HepG2 (cell line): Measurements from ENCODE around the gene MGAT4D. TPM values are rescaled to one million over a fixed set of nuclear protein-coding genes. Genes with fewer than 3 reads are reported as not detected.

Source experiments
- AGO2 ChIP-seq: fragments of 200-400 bp; formaldehyde crosslinking; optimal IDR thresholded peaks from 2 replicates; pipeline ENCODE3; 2017; ENCODE audit warnings: mild to moderate bottlenecking, low read depth, low read length, moderate library complexity
- CREB1 ChIP-seq, 2 experiments: fragments of 450-650 bp in 1 of 2; IDR thresholded peaks; 2 replicates each; pipeline ENCODE4 v1.6.1; 2016 to 2017; ENCODE audit warnings: control low read depth in 1 of 2, mild to moderate bottlenecking in 1 of 2, missing compliant biosample characterization in 1 of 2, missing genetic modification characterization in 1 of 2
- DMAP1 ChIP-seq: IDR thresholded peaks from 2 replicates; pipeline ENCODE4 v1.6.1; 2016
- GATAD1 ChIP-seq: IDR thresholded peaks from 2 replicates; pipeline ENCODE4 v1.6.1; 2016; ENCODE audit warnings: missing genetic modification reagents, missing compliant biosample characterization
- HNF4A ChIP-seq: sonication (generic); formaldehyde crosslinking; IDR thresholded peaks from 2 replicates; pipeline ENCODE4 v1.4.0; 2020; ENCODE audit warnings: missing genetic modification reagents
- NFYB ChIP-seq: sonication (generic); formaldehyde crosslinking; IDR thresholded peaks from 2 replicates; pipeline ENCODE4 v1.4.0; 2020; ENCODE audit warnings: missing genetic modification reagents
- NR2F6 ChIP-seq, 2 experiments: IDR thresholded peaks; 2 replicates each; pipeline ENCODE4 v1.6.1; 2016; ENCODE audit warnings: antibody characterized with exemption in 1 of 2, mild to moderate bottlenecking in 1 of 2
- PRDM10 ChIP-seq: sonication (generic); formaldehyde crosslinking; IDR thresholded peaks from 2 replicates; pipeline ENCODE4 v1.4.0; 2020; ENCODE audit warnings: low read depth, missing genetic modification reagents
- TFDP1 ChIP-seq: IDR thresholded peaks from 2 replicates; pipeline ENCODE4 v1.6.1; 2016; ENCODE audit warnings: missing compliant biosample characterization, missing genetic modification reagents, borderline replicate concordance
- ZBTB8A ChIP-seq: sonication (generic); formaldehyde crosslinking; IDR thresholded peaks from 2 replicates; pipeline ENCODE4 v1.4.0; 2020; ENCODE audit warnings: mild to moderate bottlenecking, low read depth, missing genetic modification reagents, borderline replicate concordance
- ZGPAT ChIP-seq: IDR thresholded peaks from 2 replicates; pipeline ENCODE4 v1.6.1; 2016; ENCODE audit warnings: mild to moderate bottlenecking
- ZNF639 ChIP-seq: conservative IDR thresholded peaks from 2 replicates; pipeline ENCODE4 v1.6.1; 2018; ENCODE audit warnings: missing genetic modification reagents
- ZSCAN25 ChIP-seq: sonication (generic); formaldehyde crosslinking; IDR thresholded peaks from 2 replicates; pipeline ENCODE4 v1.8.0; 2022; ENCODE audit warnings: mild to moderate bottlenecking, missing genetic modification reagents
- polyA plus RNA-seq, 8 experiments: library from polyadenylated mRNA; depleted of rRNA in 3 of 8; stranded (reverse) in 7 of 8; unstranded in 1 of 8; fragments of >200 nt; fragmentation: Illumina TruSeq in 4 of 8; extraction: Trizol in 4 of 8; gene quantifications; 2 replicates each; pipeline versions ENCODE4 v1.2.1 to v1.2.3, GENCODE V29; 2011 to 2016; ENCODE audit warnings: low read depth in 4 of 8, missing spikeins in 1 of 8, mixed read lengths in 1 of 8; ENCODE audit not compliant: insufficient read depth in 1 of 8
- total RNA-seq, 5 experiments: library from RNA; depleted of rRNA; stranded (reverse); fragments of >200 nt; fragmentation: Illumina TruSeq; extraction: Trizol; gene quantifications; 2 replicates each; pipeline ENCODE4 v1.2.3, GENCODE V29; 2016; ENCODE audit warnings: low read depth in 1 of 5
- TF ChIP-seq, protein P1 (sequence below): sonication (generic); formaldehyde crosslinking; IDR thresholded peaks from 2 replicates; pipeline ENCODE4 v1.5.1; 2020; ENCODE audit warnings: mild to moderate bottlenecking, missing genetic modification reagents
- TF ChIP-seq, protein P2 (sequence below): fragments of 450-650 bp; IDR thresholded peaks from 2 replicates; pipeline ENCODE4 v1.6.1; 2017

The MGAT4D gene
- total and polyA plus RNA-seq, 2 of the 13 experiments (the other 11 are each of a cell fraction or from before 2014, with no cell fraction given), result not detected

DNA sequence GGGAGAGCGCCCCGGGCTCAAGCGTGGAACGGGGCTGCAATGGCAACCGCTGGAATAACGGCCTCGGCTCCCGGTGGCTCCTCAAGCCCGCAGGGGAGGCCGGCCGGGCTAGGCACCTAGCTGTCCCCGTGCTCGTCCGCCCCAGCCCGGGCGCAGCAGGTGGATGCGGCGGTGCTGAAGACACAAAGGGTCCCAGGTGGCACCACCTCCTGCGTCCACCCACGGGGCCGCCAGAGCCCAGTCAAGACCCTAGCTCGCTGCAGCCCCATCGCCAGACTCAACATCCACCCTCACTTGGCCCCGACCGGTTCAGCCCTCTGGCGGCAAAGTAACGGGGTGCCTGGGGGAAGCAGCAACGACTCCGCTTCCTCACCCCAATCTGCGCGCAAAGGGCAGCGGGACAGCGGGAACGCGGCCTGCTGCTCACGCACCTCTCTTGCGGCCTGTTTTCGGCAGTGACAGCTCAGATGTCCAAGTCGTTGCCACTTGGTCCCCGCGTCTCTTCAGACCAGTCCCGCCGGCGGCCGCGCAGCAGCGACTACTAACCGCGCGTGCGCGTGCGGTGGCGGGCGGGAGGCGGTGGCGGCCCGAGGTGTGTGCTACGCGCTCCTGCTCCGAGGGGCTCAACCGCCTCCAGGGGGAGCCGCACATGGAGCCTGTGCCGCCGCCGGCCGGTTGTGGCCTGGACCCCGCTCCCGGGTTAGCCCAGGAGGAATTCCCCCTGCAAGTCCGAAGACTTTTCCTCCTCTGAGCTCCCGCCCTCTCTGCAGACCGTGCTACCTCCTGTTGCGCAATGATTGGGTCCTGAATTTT lies 70.8 kb downstream of the MGAT4D start, which contains the start of gene CLGN (continued):
- TF ChIP-seq ZNF639 (CRISPR knock-in tag) (no peak), DMAP1 (CRISPR knock-in tag) (peak; percentile 53; the same call in 1 of the 2 replicates), ZSCAN25 (CRISPR knock-in tag) (peak; percentile 68; the same call in 1 of the 2 replicates), ZBTB8A (no peak), PRDM10 (CRISPR knock-in tag) (0 out of 2 replicates have a peak, but pooled peaks have one; percentile 22), AGO2 (peak; percentile 60), CREB1 (IDR thresholded peaks at IDR 0.05) (no peak), CREB1 (CRISPR knock-in tag; IDR thresholded peaks at IDR 0.05) (no peak), HNF4A (CRISPR knock-in tag) (no peak; the same call in none of the 2 replicates), TFDP1 (peak; percentile 83; the same call in 1 of the 2 replicates), GATAD1 (CRISPR knock-in tag) (no peak; the same call in 1 of the 2 replicates), NFYB (CRISPR knock-in tag) (no peak), ZGPAT (CRISPR knock-in tag) (peak; percentile 74), NR2F6 (IDR thresholded peaks at IDR 0.05) (no peak), NR2F6 (CRISPR knock-in tag; IDR thresholded peaks at IDR 0.05) (no peak)
- TF ChIP-seq, protein P1, sequence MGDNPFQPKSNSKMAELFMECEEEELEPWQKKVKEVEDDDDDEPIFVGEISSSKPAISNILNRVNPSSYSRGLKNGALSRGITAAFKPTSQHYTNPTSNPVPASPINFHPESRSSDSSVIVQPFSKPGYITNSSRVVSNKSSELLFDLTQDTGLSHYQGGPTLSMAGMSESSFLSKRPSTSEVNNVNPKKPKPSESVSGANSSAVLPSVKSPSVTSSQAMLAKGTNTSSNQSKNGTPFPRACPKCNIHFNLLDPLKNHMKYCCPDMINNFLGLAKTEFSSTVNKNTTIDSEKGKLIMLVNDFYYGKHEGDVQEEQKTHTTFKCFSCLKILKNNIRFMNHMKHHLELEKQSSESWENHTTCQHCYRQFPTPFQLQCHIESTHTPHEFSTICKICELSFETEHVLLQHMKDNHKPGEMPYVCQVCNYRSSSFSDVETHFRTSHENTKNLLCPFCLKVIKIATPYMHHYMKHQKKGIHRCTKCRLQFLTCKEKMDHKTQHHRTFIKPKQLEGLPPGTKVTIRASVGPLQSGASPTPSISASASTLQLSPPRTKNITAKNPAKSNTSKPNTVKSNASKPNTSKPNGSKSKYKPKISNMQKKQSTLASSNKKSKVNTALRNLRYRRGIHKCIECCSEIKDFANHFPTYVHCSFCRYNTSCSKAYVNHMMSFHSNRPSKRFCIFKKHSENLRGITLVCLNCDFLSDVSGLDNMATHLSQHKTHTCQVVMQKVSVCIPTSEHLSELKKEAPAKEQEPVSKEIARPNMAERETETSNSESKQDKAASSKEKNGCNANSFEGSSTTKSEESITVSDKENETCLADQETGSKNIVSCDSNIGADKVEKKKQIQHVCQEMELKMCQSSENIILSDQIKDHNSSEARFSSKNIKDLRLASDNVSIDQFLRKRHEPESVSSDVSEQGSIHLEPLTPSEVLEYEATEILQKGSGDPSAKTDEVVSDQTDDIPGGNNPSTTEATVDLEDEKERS (CRISPR knock-in tag), result no peak; the same call in 1 of the 2 replicates
- TF ChIP-seq, protein P2, sequence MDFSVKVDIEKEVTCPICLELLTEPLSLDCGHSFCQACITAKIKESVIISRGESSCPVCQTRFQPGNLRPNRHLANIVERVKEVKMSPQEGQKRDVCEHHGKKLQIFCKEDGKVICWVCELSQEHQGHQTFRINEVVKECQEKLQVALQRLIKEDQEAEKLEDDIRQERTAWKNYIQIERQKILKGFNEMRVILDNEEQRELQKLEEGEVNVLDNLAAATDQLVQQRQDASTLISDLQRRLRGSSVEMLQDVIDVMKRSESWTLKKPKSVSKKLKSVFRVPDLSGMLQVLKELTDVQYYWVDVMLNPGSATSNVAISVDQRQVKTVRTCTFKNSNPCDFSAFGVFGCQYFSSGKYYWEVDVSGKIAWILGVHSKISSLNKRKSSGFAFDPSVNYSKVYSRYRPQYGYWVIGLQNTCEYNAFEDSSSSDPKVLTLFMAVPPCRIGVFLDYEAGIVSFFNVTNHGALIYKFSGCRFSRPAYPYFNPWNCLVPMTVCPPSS, result no peak
